Keratinocyte (primary cell): ENCODE measurements around the gene TIGIT. TPM values are rescaled to one million over a fixed set of nuclear protein-coding genes. Genes with fewer than 3 reads are reported as not detected.
"Not testable (repeated sequence)": the region's sequence is repeated elsewhere in the genome, so short reads cannot be mapped to it uniquely, and the experiment has no call there.

Experiments used
- DNase-seq: peaks from one replicate; pipeline ENCODE4 v3.0.0-alpha.2; 2011; ENCODE audit warnings: low read depth, missing footprints, low spot score
- FAIRE-seq: peaks from 2 replicates; lab custom pipeline; 2011; peaks lifted over from hg19 to GRCh38; lab: Jason Lieb, UNC
- H2AFZ ChIP-seq: 2 replicates; pipeline ENCODE4 v1.6.0; 2012; ENCODE audit warnings: low read length, control low read depth, inconsistent platforms; ENCODE audit not compliant: control insufficient read depth
- H3K27ac ChIP-seq: 2 replicates; pipeline ENCODE4 v1.5.1; 2011; ENCODE audit warnings: low read length; ENCODE audit not compliant: control insufficient read depth, insufficient read depth
- H3K27me3 ChIP-seq: 3 replicates; pipeline ENCODE4 v1.6.0; 2011; ENCODE audit warnings: low read length; ENCODE audit not compliant: control insufficient read depth, insufficient read depth; ENCODE audit errors: extremely low read depth
- H3K36me3 ChIP-seq, 2 experiments: 2 replicates in 1 of 2; 3 replicates in 1 of 2; pipeline ENCODE4 v1.5.1; 2011; ENCODE audit warnings: low read length in 2 of 2, mild to moderate bottlenecking in 1 of 2; ENCODE audit not compliant: control insufficient read depth in 2 of 2, insufficient read depth in 2 of 2; ENCODE audit errors: extremely low read depth in 1 of 2
- H3K4me1 ChIP-seq: 3 replicates; pipeline ENCODE4 v1.5.1; 2011; ENCODE audit warnings: low read length; ENCODE audit not compliant: control insufficient read depth, insufficient read depth; ENCODE audit errors: extremely low read depth
- H3K4me2 ChIP-seq: 3 replicates; pipeline ENCODE4 v1.6.0; 2011; ENCODE audit warnings: low read depth, low read length; ENCODE audit not compliant: control insufficient read depth, insufficient read depth; ENCODE audit errors: extremely low read depth
- H3K4me3 ChIP-seq, 3 experiments: fragments of 200-600 bp in 1 of 3; sonication (generic) in 1 of 3; 2 replicates in 2 of 3; 3 replicates in 1 of 3; pipeline ENCODE4 v1.5.1; 2011 to 2016; ENCODE audit warnings: low read length in 3 of 3, mild to moderate bottlenecking in 3 of 3, control low read depth in 2 of 3, inconsistent platforms in 1 of 3, low read depth in 1 of 3, mixed read lengths in 1 of 3, mixed run types in 1 of 3, moderate library complexity in 1 of 3; ENCODE audit not compliant: control insufficient read depth in 2 of 3, insufficient read depth in 2 of 3; ENCODE audit errors: extremely low read depth in 1 of 3
- H3K79me2 ChIP-seq: 2 replicates; pipeline ENCODE4 v1.6.0; 2012; ENCODE audit warnings: low read length; ENCODE audit not compliant: control insufficient read depth, insufficient read depth
- H3K9ac ChIP-seq: 3 replicates; pipeline ENCODE4 v1.6.0; 2011; ENCODE audit warnings: low read length; ENCODE audit not compliant: control insufficient read depth, insufficient read depth; ENCODE audit errors: extremely low read depth
- H3K9me1 ChIP-seq: 3 replicates; pipeline ENCODE4 v1.6.0; 2011; ENCODE audit warnings: low read length; ENCODE audit not compliant: control insufficient read depth, insufficient read depth; ENCODE audit errors: extremely low read depth
- H3K9me3 ChIP-seq: 2 replicates; pipeline ENCODE4 v1.5.1; 2012; ENCODE audit warnings: low read depth, low read length; ENCODE audit not compliant: control insufficient read depth
- H4K20me1 ChIP-seq: 3 replicates; pipeline ENCODE4 v1.6.0; 2011; ENCODE audit warnings: low read length; ENCODE audit not compliant: control insufficient read depth, insufficient read depth; ENCODE audit errors: extremely low read depth
- EZH2 ChIP-seq: IDR thresholded peaks from one replicate; pipeline ENCODE4 v1.6.1; 2012; ENCODE audit warnings: inconsistent platforms, mild to moderate bottlenecking, low read length, moderate library complexity
- dilution Hi-C: fragments of 300-500 bp; cut with MboI; formaldehyde crosslinking; loops from one replicate; pipeline ENCODE4 v1.7.0; 2020; ENCODE audit warnings: low sequenced_read_pairs; ENCODE audit not compliant: extremely low pct_ligation_motif_present
- polyA plus RNA-seq, 5 experiments: library from polyadenylated mRNA; depleted of rRNA in 3 of 5; stranded (reverse) in 3 of 5; stranded (forward) in 1 of 5; unstranded in 1 of 5; fragments of >200 nt; gene quantifications; 1 replicate in 1 of 5; 2 replicates in 3 of 5; 3 replicates in 1 of 5; pipeline versions ENCODE4 v1.2.1 to v1.2.3, GENCODE V29; 2011 to 2012; ENCODE audit warnings: missing spikeins in 2 of 5, low read depth in 1 of 5, low replicate concordance in 1 of 5
- TF ChIP-seq, protein P1 (sequence below), 3 experiments: IDR thresholded peaks in 1 of 3; conservative IDR thresholded peaks in 1 of 3; optimal IDR thresholded peaks in 1 of 3; 2 replicates in 2 of 3; 3 replicates in 1 of 3; pipeline versions ENCODE3 to v1.5.1; 2011; ENCODE audit warnings: low read length in 3 of 3, mild to moderate bottlenecking in 3 of 3, moderate library complexity in 2 of 3, control low read depth in 1 of 3, inconsistent platforms in 1 of 3; ENCODE audit not compliant: insufficient read depth in 2 of 3; ENCODE audit errors: extremely low read depth in 1 of 3

Gene TIGIT
- polyA plus RNA-seq, 1 donor (not counting 4 experiments of a cell fraction or from before 2014, with no cell fraction given) = not detected

DNA sequence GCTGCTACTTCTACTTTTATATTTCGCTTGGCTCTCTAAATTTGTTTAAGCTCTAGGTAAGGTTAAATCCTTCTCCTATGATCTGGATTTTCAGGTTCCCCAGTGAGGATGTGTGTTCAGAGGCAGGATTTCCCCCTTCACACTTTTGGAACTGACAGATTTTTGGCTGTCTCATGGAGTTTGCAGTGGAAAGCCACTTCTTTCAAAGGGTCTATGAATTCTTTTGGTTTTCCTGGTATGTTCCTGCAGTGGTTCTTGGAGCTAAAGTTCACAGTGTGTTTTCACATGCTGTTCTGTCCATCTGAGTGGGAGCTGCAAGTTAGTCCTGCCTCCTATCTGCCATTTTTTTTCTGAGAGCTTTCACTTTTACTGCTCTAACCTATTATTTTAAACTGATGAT, 21.6 kb upstream of the TIGIT start:
- Histone ChIP-seq H2AFZ (no peak overlapping the region), H4K20me1 (no peaks in the 10 kb centered on the region), H3K27ac (no peak overlapping the region), H3K9me3 (no peaks in the 10 kb centered on the region), H3K9me1 (no peaks in the 10 kb centered on the region), H3K79me2 (no peaks in the 10 kb centered on the region), H3K36me3 (no peaks in the 10 kb centered on the region), H3K4me1 (no peaks in the 10 kb centered on the region), H3K27me3 (no peaks in the 10 kb centered on the region), H3K9ac (no peak overlapping the region), H3K4me2 (no peak overlapping the region), H3K4me3 (no peak overlapping the region)
- DNase-seq = no peak
- dilution Hi-C loops = no loop called here
- no peak for TF ChIP-seq EZH2
- TF ChIP-seq, protein P1, sequence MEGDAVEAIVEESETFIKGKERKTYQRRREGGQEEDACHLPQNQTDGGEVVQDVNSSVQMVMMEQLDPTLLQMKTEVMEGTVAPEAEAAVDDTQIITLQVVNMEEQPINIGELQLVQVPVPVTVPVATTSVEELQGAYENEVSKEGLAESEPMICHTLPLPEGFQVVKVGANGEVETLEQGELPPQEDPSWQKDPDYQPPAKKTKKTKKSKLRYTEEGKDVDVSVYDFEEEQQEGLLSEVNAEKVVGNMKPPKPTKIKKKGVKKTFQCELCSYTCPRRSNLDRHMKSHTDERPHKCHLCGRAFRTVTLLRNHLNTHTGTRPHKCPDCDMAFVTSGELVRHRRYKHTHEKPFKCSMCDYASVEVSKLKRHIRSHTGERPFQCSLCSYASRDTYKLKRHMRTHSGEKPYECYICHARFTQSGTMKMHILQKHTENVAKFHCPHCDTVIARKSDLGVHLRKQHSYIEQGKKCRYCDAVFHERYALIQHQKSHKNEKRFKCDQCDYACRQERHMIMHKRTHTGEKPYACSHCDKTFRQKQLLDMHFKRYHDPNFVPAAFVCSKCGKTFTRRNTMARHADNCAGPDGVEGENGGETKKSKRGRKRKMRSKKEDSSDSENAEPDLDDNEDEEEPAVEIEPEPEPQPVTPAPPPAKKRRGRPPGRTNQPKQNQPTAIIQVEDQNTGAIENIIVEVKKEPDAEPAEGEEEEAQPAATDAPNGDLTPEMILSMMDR (optimal IDR thresholded peaks at IDR 0.05 in 1 of 3, IDR thresholded peaks at IDR 0.05 in 1 of 3, conservative IDR thresholded peaks at IDR 0.05 in 1 of 3; ENCODE audit: extremely low read depth in 1 of 3, insufficient read depth in 2 of 3, low read length in 3 of 3) = no peak
- FAIRE-seq = no peak

DNA sequence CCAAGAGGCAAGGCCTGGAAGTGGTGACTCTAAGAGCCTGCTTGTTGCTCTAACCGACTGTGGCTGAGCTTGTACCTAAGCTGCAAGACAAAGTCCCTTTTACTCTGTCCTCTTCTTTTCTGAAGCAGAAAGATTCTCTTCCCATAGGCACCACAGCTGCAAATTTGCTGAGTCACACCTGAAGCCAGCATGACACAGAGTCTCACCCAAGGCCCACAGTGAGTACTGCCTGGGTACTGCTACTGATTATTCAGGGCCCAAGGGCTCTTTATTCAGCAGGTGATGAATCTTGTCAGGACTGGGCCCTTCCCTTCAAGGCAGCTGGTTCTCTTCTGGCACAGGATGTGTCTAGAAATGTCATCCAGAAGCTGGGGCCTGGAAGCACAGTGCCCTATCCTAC, 18.9 kb upstream of the TIGIT start:
- DNase-seq = peak; percentile 5

DNA sequence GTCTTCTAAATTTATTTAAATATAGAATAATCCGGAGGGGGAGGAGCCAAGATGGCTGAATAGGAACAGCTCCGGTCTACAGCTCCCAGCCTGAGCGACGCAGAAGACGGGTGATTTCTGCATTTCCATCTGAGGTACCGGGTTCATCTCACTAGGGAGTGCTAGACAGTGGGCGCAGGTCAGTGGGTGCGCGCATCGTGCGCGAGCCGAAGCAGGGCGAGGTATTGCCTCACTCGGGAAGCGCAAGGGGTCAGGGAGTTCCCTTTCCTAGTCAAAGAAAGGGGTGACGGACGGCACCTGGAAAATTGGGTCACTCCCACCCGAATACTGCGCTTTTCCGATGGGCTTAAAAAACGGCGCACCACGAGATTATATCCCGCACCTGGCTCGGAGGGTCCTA, 17.0 kb upstream of the TIGIT start:
- H3K4me1 ChIP-seq, FAIRE-seq, H3K9ac ChIP-seq, H4K20me1 ChIP-seq, dilution Hi-C loops, H3K27me3 ChIP-seq, H3K4me2 ChIP-seq, DNase-seq, H3K4me3 ChIP-seq, H3K27ac ChIP-seq, H3K9me3 ChIP-seq, H3K9me1 ChIP-seq, H3K36me3 ChIP-seq, H3K79me2 ChIP-seq, H2AFZ ChIP-seq: not testable (repeated sequence)

More for the DNA sequence above, 18.9 kb upstream of the TIGIT start:
- TF ChIP-seq, protein P1 (optimal IDR thresholded peaks at IDR 0.05 in 1 of 3, IDR thresholded peaks at IDR 0.05 in 1 of 3, conservative IDR thresholded peaks at IDR 0.05 in 1 of 3; ENCODE audit: extremely low read depth in 1 of 3, insufficient read depth in 2 of 3, low read length in 3 of 3) = no peak
- no peak for TF ChIP-seq EZH2
- Histone ChIP-seq H3K79me2 (no peaks in the 10 kb centered on the region), H3K27ac (no peak overlapping the region), H2AFZ (peak overlapping the region; percentile 3), H3K27me3 (no peaks in the 10 kb centered on the region), H4K20me1 (no peaks in the 10 kb centered on the region), H3K4me3 (no peak overlapping the region), H3K36me3 (no peaks in the 10 kb centered on the region), H3K4me1 (no peaks in the 10 kb centered on the region), H3K9me1 (no peaks in the 10 kb centered on the region), H3K9ac (no peak overlapping the region), H3K4me2 (no peak overlapping the region), H3K9me3 (no peaks in the 10 kb centered on the region)
- dilution Hi-C loops = no loop called here
- no peak for FAIRE-seq
